IPS-18c (cell line): ENCODE data around the gene RUFY4.
"Not testable (repeated sequence)": the region's sequence is repeated elsewhere in the genome, so short reads cannot be mapped to it uniquely, and the experiment has no call there.

ENCODE experiments used
- H3K4me3 ChIP-seq: 2 replicates; pipeline ENCODE4 v1.7.0; 2013; ENCODE audit warnings: low read depth, mild to moderate bottlenecking, low read length, moderate library complexity; ENCODE audit not compliant: insufficient read depth
- H3K9me3 ChIP-seq: one replicate; pipeline ENCODE4 v1.6.1; 2013; ENCODE audit warnings: mild to moderate bottlenecking, low read length, moderate library complexity; ENCODE audit not compliant: control insufficient read depth, insufficient read depth

Gene RUFY4

GRCh38 chr2:218028562-218029348, 40.3 kb upstream of the RUFY4 start:
- Histone ChIP-seq H3K4me3 (no peak overlapping the region), H3K9me3 (no peaks in the 10 kb centered on the region)

DNA sequence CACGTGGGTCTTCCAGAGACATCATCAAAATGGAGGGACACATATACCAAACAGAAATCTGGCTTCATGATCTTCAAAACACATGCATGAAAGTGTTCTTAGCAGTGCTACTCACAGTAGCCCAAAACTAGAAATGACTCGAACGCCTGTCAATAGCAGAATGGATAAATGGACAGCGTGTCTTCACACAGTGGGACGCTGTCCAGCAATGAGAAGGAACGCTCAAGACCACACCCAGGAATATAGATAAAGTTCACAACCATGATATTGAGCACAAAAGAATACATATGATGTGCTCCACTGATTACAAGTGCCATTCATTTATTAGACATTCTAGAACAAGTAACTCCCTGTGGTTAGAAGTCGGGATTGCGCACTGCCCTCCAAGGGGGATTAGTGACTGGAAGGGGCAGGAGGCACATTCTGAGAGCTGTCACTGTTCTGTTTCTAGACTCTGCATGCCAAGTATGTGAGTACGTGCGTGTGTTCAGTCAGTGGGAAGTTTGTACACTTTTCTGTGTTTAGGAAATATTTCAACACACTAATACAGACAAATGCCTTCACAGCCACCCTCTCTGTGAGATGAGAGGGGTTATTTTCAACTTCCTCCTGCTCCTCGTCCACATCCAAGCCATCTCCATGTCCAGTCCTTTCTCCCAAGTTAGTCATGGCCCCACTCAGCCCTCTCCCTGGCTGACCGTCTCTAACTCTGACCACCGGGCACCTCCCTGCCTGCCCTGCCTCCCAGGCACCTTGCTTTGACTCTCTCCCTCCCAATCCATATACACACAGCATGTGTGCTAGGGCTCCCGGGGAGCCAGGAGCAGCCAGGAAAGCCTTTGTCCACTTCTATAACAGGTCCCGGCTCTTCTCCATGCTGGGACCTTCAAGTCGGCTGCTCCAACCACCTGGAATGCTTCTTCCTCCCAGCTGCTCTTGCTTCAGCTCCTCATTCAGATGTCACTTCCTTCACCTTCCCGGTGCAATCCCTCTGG, 39.4 kb upstream of the RUFY4 start:
- no peak overlapping the region for H3K4me3 ChIP-seq

GRCh38 chr2:218030409-218031195, 38.5 kb upstream of the RUFY4 start:
- no peak overlapping the region for H3K4me3 ChIP-seq
- no peaks in the 10 kb centered on the region for H3K9me3 ChIP-seq

More for the DNA sequence above, 39.4 kb upstream of the RUFY4 start:
- H3K9me3 ChIP-seq: no peaks in the 10 kb centered on the region

- H3K4me3 ChIP-seq: no peak overlapping the region
- no peaks in the 10 kb centered on the region for H3K9me3 ChIP-seq
Measured at GRCh38 chr2:218031261-218031660, 37.8 kb upstream of the RUFY4 start.

DNA sequence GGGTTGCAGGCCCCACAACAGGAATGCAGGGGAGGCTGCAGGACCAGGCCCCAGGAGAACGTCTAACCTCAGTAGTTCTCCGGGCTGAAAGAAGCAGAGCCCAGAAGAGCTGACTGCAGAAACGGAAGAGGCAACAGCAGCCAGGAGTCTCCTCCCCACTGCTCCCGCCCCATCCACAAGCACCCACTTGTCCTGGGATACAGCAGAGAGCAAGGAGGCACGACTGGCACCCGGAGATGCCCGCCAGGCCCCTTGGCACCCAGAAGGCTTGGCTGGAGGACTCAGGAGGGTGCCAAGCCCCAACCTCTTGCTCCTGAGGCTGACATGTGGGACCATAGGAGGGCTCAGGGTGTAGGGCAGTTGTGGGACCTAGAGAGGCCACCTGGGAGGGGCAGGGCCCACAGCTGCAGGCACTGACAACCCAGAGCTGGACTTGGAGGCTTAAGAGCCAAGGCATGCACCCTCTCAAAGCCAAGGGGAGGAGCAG, 37.2 kb upstream of the RUFY4 start:
- H3K4me3 ChIP-seq: no peak overlapping the region
- H3K9me3 ChIP-seq: no peaks in the 10 kb centered on the region

GRCh38 chr2:218032336-218033171, 36.5 kb upstream of the RUFY4 start:
- no peaks in the 10 kb centered on the region for H3K9me3 ChIP-seq

GRCh38 chr2:218033208-218033589, 35.9 kb upstream of the RUFY4 start:
- Histone ChIP-seq H3K4me3 (no peak overlapping the region; the same call in 1 of the 2 replicates), H3K9me3 (no peaks in the 10 kb centered on the region)

More at GRCh38 chr2:218032336-218033171, 36.5 kb upstream of the RUFY4 start:
- H3K4me3 ChIP-seq: no peak overlapping the region

- peak overlapping the region; percentile 50 for H3K4me3 ChIP-seq
Measured at GRCh38 chr2:218033590-218034496, 35.2 kb upstream of the RUFY4 start.

DNA sequence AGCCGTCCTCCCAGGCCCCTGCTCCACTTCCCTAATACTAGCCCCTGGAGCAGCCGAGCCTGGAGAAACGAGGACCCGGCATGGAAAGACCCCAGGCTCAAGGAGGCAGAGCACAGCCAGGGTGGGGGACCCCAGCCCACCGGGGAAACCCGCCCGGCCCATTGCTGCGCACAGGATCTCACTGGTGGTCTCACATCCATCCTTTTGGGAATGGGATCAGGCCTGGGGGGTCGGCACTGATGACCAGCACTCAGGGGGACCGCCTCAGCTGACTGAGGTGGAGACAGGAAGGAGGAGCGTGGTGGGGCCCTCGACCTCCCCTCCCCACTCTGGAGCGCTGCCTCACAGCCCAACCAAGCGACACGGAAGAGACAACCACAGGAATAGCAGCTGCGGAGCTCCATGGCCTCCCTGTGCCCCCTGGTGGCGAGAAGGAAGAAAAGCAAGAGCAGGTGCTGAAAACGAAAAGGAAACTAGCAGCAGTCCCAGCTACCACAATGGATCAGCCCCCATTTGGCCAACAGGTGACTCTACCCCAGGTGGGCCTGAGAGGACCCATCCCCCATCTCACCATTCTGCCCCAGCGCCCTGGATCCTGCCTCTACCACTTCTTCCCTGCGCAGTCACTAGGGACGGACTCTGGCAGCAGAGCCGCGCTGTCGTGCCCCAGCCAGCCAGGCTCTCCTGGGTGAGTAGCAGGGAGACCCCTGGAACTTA, 34.4 kb upstream of the RUFY4 start:
- not testable (repeated sequence) for H3K9me3 ChIP-seq
- H3K4me3 ChIP-seq: peak overlapping the region; percentile 50

More at GRCh38 chr2:218033590-218034496, 35.2 kb upstream of the RUFY4 start:
- H3K9me3 ChIP-seq: no peaks in the 10 kb centered on the region

DNA sequence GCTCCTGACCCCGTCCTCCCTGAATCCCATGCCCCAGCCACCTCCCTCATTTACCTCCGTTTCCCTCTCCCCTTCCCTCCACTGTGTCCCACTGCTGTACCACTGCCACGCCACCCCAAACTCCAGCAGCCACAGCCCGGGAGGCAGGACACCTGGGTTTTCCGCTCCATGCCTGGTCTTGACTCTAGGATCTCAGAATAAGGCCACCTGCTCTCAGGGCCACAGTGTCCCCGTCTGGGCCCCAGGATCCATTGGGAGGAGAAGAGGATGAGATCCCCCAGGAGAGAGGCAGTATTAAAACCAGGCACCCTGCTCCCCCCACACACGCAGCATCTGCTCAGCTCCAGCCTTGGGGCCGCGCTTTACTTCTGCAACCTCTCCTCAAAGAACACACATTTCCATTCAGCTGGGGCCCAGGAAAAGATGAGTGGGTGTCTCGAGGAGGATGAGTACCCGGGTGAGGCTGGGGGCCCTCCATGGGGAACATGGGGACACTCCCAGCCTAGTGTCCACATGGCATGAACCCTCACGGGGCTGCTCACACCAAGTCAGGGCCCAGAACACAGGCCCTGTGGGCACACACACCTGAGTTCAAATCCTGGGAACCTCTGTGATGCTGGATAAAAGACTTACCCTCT, 33.5 kb upstream of the RUFY4 start:
- Histone ChIP-seq H3K9me3 (no peaks in the 10 kb centered on the region), H3K4me3 (no peak overlapping the region)

DNA sequence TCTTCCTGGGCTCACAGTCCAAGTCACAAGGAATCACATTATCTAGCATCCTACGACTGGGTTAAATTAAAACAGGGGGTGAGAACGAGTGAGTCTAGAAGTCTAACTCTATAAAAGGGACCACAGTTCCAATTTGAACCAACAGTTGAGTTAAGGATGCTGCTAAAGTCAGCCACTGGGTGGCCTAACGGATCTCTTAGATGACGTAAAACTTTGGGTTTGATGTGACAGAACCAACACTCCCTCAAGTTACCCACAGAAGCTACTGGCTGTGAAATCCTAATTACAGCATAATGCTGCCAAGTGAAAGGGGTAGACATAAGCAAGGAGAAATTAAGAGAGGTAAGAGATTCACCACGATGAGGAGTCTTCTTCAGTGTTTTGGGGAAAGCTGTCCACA, 32.7 kb upstream of the RUFY4 start:
- H3K4me3 ChIP-seq: no peak overlapping the region

DNA sequence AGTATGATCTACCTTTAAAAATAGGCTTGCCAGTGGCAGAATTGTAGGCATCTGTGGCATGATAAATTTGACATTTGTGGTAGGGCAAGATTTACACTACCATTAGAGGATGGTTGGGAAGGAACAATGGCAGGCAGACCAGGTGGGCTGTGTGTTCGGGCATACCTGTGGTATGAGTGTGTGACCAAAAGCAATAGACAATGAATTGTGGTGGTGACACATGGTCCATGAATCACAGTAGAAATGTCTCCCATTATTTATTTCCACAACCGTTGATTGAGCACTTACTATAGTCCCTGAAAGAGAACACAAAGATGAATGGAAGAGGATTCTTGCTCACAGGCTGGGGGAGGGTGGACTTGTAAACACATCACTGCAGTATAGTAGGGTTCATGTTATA, 29.9 kb upstream of the RUFY4 start:
- Histone ChIP-seq H3K4me3 (no peak overlapping the region), H3K9me3 (peaks cover 5% of the 10 kb centered on the region)

More for the DNA sequence above, 32.7 kb upstream of the RUFY4 start:
- H3K9me3 ChIP-seq: no peaks in the 10 kb centered on the region

DNA sequence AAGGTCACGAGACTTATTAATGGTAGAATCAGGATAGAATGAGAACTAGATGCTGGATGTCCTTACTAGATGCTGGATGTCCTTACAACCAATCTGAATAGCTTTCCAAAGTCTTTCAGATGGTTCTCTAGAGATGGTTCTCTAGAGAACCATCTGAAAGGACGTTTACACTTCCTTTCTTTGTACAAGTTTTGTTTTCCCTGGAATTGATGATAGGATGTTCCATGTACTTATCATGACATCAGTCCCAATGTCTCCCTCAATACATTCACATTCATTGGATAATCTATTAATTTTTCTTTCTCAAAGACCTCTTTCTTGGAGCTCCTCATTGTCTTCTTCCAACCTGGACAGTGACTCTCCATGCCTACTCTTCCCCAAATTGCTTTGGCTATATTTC, 28.2 kb upstream of the RUFY4 start:
- Histone ChIP-seq H3K4me3 (no peak overlapping the region), H3K9me3 (peaks cover 5% of the 10 kb centered on the region)

GRCh38 chr2:218041302-218042168, 27.5 kb upstream of the RUFY4 start:
- H3K9me3 ChIP-seq: peaks cover 5% of the 10 kb centered on the region
- no peak overlapping the region for H3K4me3 ChIP-seq
